ENCODE data around the gene CPZ.

GRCh38 chr4:8610858-8611616 is 18.5 kb downstream of the CPZ start:
- TF ChIP-seq ETS1 (IDR thresholded peaks at IDR 0.05) = no peak
- TF ChIP-seq CTCF (conservative IDR thresholded peaks at IDR 0.05; ENCODE audit: low read depth in 2 of 2) = no peak
- no peak for TF ChIP-seq POLR2AphosphoS5 (IDR thresholded peaks at IDR 0.05; ENCODE audit: low read depth)
- TF ChIP-seq EZH2phosphoT487 (IDR thresholded peaks at IDR 0.05; ENCODE audit: unreplicated experiment) = no peak
- TF ChIP-seq EZH2 (IDR thresholded peaks at IDR 0.05; ENCODE audit: low read depth, unreplicated experiment) = no peak
- no peak for TF ChIP-seq REST (IDR thresholded peaks at IDR 0.05; ENCODE audit: unreplicated experiment)
- no peak for TF ChIP-seq STAT1 (IDR thresholded peaks at IDR 0.05; ENCODE audit: unreplicated experiment)
- TF ChIP-seq NANOG (IDR thresholded peaks at IDR 0.05; ENCODE audit: borderline replicate concordance) = no peak
- TF ChIP-seq JUNB (IDR thresholded peaks at IDR 0.05; ENCODE audit: unreplicated experiment) = no peak
- TF ChIP-seq CREB1 (CRISPR knock-in tag; IDR thresholded peaks at IDR 0.05; ENCODE audit: low read depth) = no peak
- no peak for TF ChIP-seq ZNF331 (CRISPR knock-in tag; IDR thresholded peaks at IDR 0.05; ENCODE audit: low read depth)
- no peak for TF ChIP-seq ZNF462 (CRISPR knock-in tag; IDR thresholded peaks at IDR 0.05)

All from GM23338 (cell line).